Mucosa of stomach (tissue), 1 donor: ENCODE measurements around the gene CENPP.

Experiments
- H3K27me3 ChIP-seq: one replicate; pipeline ENCODE4 v1.7.0; 2013; ENCODE audit warnings: mild to moderate bottlenecking, low read length; ENCODE audit not compliant: control insufficient read depth, insufficient read depth
- H3K36me3 ChIP-seq: one replicate; pipeline ENCODE4 v1.7.0; 2013; ENCODE audit warnings: low read length; ENCODE audit not compliant: control insufficient read depth, insufficient read depth
- H3K4me1 ChIP-seq: one replicate; pipeline ENCODE4 v1.7.0; 2013; ENCODE audit warnings: mild to moderate bottlenecking, low read length; ENCODE audit not compliant: control insufficient read depth, insufficient read depth
- H3K4me3 ChIP-seq: one replicate; pipeline ENCODE4 v1.7.0; 2013; ENCODE audit warnings: low read length
- H3K9ac ChIP-seq: one replicate; pipeline ENCODE4 v1.7.0; 2013; ENCODE audit warnings: mild to moderate bottlenecking, low read length, moderate library complexity
- H3K9me3 ChIP-seq: one replicate; pipeline ENCODE4 v1.7.0; 2013; ENCODE audit warnings: mild to moderate bottlenecking, low read length, moderate library complexity; ENCODE audit not compliant: control insufficient read depth
- donor health status: Pancreatic carcinoma.

The CENPP gene

DNA sequence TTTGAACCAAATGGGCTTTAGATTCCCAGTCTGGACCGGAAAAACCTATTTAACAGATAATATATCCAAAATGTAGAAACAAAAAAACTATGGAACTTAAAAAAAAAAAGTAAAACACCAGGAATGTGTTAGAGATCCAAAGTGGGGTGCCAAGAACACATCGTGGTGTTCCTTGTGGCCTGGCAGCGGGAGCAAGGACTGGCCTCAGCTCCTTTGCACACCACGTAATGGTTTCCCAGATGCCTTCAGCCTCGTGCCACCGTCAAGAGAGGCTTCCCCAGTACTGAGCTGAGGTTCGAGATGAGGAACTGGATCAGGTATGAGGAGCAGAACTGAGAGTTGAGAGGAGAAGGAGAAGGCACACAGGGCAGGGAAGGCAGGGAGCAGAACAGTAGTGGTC lies 153.0 kb downstream of the CENPP start:
- H3K36me3 ChIP-seq, result no peaks in the 10 kb centered on the region
- peaks cover 26% of the 10 kb centered on the region for H3K4me1 ChIP-seq
- no peak overlapping the region for H3K9ac ChIP-seq
- no peaks in the 10 kb centered on the region for H3K9me3 ChIP-seq
- H3K27me3 ChIP-seq, result no peaks in the 10 kb centered on the region
- H3K4me3 ChIP-seq, result no peak overlapping the region

DNA sequence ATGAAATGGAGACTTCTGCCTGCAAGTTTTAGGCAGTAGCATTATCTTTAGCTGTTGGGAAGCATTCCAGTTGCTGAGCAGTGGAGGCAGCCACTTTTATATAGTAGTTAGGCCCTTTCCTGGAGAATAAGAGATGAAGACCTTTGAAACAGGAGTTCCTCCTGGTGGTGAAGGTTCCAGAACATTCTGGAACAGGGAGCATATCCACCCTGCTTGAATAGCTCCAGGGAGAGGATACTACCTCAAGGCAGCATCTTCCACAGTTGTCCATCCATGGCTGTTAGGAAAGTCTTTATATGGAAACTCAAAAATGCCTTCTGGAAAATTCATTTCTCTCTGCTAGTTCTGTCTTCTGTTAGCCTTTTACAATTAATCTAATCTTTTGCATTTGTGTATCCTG lies 153.6 kb downstream of the CENPP start:
- Histone ChIP-seq H3K36me3 (no peaks in the 10 kb centered on the region), H3K4me3 (no peak overlapping the region), H3K27me3 (no peaks in the 10 kb centered on the region), H3K4me1 (peaks cover 26% of the 10 kb centered on the region), H3K9ac (no peak overlapping the region), H3K9me3 (no peaks in the 10 kb centered on the region)

- Histone ChIP-seq H3K4me3 (no peak overlapping the region), H3K4me1 (peaks cover 26% of the 10 kb centered on the region), H3K9me3 (no peaks in the 10 kb centered on the region), H3K9ac (no peak overlapping the region), H3K36me3 (no peaks in the 10 kb centered on the region), H3K27me3 (no peaks in the 10 kb centered on the region)
These were observed 154.6 kb downstream of the CENPP start for GRCh38 chr9:92480291-92480771.

GRCh38 chr9:92480986-92481633 lies 155.4 kb downstream of the CENPP start:
- Histone ChIP-seq H3K4me1 (peaks cover 26% of the 10 kb centered on the region), H3K9ac (no peak overlapping the region), H3K4me3 (no peak overlapping the region)

DNA sequence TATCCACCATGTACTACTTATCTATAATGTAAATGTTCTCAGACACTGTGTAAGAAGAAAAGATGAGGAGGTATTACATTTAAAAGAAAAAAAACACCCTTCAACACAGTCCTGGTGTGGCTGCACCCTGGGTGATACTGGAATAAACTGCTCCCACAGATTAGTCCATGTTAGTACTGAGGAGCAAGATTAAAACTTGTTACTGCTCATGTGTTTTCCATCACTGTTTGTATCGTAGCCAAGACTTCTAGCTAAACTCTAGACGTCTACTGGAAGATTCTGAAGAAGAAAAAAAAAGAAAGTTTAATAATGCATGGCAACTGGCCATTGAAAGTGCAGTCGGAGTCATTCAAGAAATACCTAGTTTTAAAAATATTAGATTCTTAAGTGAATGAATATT lies 156.6 kb downstream of the CENPP start, which contains the start of gene ASPN:
Gene ASPN, minus strand, starts transcription at position 178 of the 400 bp plus-strand sequence.
- H3K9me3 ChIP-seq, result no peaks in the 10 kb centered on the region
- H3K4me3 ChIP-seq, result no peak within 1 kb of the TSS
- no peaks in the 10 kb centered on the region for H3K36me3 ChIP-seq
- peaks cover 26% of the 10 kb centered on the region for H3K4me1 ChIP-seq
- no peaks in the 10 kb centered on the region for H3K27me3 ChIP-seq
- no peak within 1 kb of the TSS for H3K9ac ChIP-seq

More at GRCh38 chr9:92480986-92481633, 155.4 kb downstream of the CENPP start:
- H3K27me3 ChIP-seq, result no peaks in the 10 kb centered on the region
- no peaks in the 10 kb centered on the region for H3K9me3 ChIP-seq
- H3K36me3 ChIP-seq, result no peaks in the 10 kb centered on the region

DNA sequence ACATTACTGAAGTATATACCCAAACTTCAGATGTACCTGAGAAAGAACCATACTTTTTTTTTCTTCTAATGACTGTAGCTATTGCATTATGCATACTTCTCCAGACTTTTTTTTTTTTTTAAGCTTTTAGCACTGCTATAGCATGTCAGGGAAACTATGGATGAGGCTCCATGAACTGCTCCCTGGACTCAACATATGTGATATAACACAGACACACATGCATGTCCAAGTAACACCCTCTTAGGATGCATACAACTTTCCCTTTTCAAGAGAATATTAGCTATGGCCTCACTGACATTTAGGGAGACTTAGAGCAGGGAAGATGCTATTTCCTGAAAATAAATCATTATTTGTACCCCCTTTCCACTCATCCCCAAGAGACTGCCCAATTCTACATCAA lies 157.1 kb downstream of the CENPP start:
- Histone ChIP-seq H3K36me3 (no peaks in the 10 kb centered on the region), H3K4me1 (peaks cover 26% of the 10 kb centered on the region), H3K9me3 (no peaks in the 10 kb centered on the region), H3K9ac (no peak overlapping the region), H3K4me3 (no peak overlapping the region), H3K27me3 (no peaks in the 10 kb centered on the region)

- Histone ChIP-seq H3K9ac (no peak overlapping the region), H3K4me1 (peaks cover 23% of the 10 kb centered on the region), H3K4me3 (no peak overlapping the region), H3K36me3 (no peaks in the 10 kb centered on the region), H3K27me3 (no peaks in the 10 kb centered on the region), H3K9me3 (no peaks in the 10 kb centered on the region)
These were observed 158.1 kb downstream of the CENPP start for GRCh38 chr9:92483627-92484545.

DNA sequence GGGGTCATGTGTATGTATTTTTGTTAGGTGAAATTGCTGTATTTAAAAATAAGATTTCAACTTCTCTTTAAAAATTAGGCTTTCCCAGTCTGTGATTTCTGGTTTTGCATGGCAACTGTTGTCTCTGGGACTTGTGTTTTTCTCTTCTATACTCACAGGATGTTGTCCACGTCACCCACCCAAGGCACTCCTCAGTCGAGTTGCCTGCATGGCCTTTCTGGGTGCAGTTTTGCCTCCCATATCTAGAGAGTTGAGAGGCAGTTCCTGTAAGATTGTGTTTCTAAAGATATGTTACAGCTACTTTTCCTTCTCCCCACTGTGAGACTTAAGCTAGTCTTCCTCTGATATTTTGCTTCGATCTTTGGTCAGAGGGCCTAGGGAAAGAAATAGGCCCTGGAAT lies 158.8 kb downstream of the CENPP start:
- no peaks in the 10 kb centered on the region for H3K27me3 ChIP-seq

GRCh38 chr9:92486371-92486770 lies 160.6 kb downstream of the CENPP start:
- H3K9ac ChIP-seq, result no peak overlapping the region
- no peaks in the 10 kb centered on the region for H3K27me3 ChIP-seq
- H3K4me3 ChIP-seq, result no peak overlapping the region
- H3K9me3 ChIP-seq, result no peaks in the 10 kb centered on the region
- no peaks in the 10 kb centered on the region for H3K4me1 ChIP-seq
- no peaks in the 10 kb centered on the region for H3K36me3 ChIP-seq

More for the DNA sequence above, 158.8 kb downstream of the CENPP start:
- H3K36me3 ChIP-seq, result no peaks in the 10 kb centered on the region
- H3K4me1 ChIP-seq, result peaks cover 16% of the 10 kb centered on the region
- no peak overlapping the region for H3K9ac ChIP-seq
- no peak overlapping the region for H3K4me3 ChIP-seq
- no peaks in the 10 kb centered on the region for H3K9me3 ChIP-seq

- no peaks in the 10 kb centered on the region for H3K36me3 ChIP-seq
- H3K9ac ChIP-seq, result no peak overlapping the region
- H3K9me3 ChIP-seq, result no peaks in the 10 kb centered on the region
- H3K4me1 ChIP-seq, result no peaks in the 10 kb centered on the region
- no peaks in the 10 kb centered on the region for H3K27me3 ChIP-seq
- no peak overlapping the region for H3K4me3 ChIP-seq
These were observed 163.2 kb downstream of the CENPP start for GRCh38 chr9:92488681-92489550.

GRCh38 chr9:92492781-92493401 lies 167.1 kb downstream of the CENPP start:
- H3K4me1 ChIP-seq, result no peaks in the 10 kb centered on the region
- no peak overlapping the region for H3K9ac ChIP-seq
- H3K27me3 ChIP-seq, result no peaks in the 10 kb centered on the region
- H3K9me3 ChIP-seq, result no peaks in the 10 kb centered on the region
- no peak overlapping the region for H3K4me3 ChIP-seq
- H3K36me3 ChIP-seq, result no peaks in the 10 kb centered on the region
